Activated T-cell treated with anti-CD3 and anti-CD28 coated beads for 48 hours (primary cell): ENCODE data around the gene PGS1.
A peak's percentile ranks its signal among the peaks of the same experiment; 100 is the strongest.
"Not testable (repeated sequence)": the region's sequence is repeated elsewhere in the genome, so short reads cannot be mapped to it uniquely, and the experiment has no call there.

ENCODE experiments used
- DNase-seq: peaks from one replicate; pipeline ENCODE4 v3.0.0-alpha.2; 2020; ENCODE audit warnings: low read depth

The PGS1 gene

GRCh38 chr17:78378225-78379130 lies at the start of gene PGS1:
Gene PGS1 (plus strand): TSS chr17:78378649. CDS start chr17:78378666, 17 bp downstream.
- peak; percentile 81 for DNase-seq

GRCh38 chr17:78329263-78330059 lies 49.0 kb upstream of the PGS1 start:
- DNase-seq, result no peak

GRCh38 chr17:78330570-78331224 lies 47.8 kb upstream of the PGS1 start:
- no peak for DNase-seq

- not testable (repeated sequence) for DNase-seq
These were observed 47.1 kb upstream of the PGS1 start for GRCh38 chr17:78331355-78331754.

- DNase-seq, result no peak
These were observed 45.5 kb upstream of the PGS1 start for GRCh38 chr17:78332991-78333390.

- DNase-seq, result no peak
These were observed 43.2 kb upstream of the PGS1 start for GRCh38 chr17:78335209-78335608.

GRCh38 chr17:78337244-78338109 lies 41.0 kb upstream of the PGS1 start:
- no peak for DNase-seq

GRCh38 chr17:78338486-78339259 lies 39.8 kb upstream of the PGS1 start:
- no peak for DNase-seq

- DNase-seq, result no peak
These were observed 38.1 kb upstream of the PGS1 start for GRCh38 chr17:78340183-78340955.

- no peak for DNase-seq
These were observed 36.6 kb upstream of the PGS1 start for GRCh38 chr17:78341559-78342448.

GRCh38 chr17:78342449-78343186 lies 35.8 kb upstream of the PGS1 start:
- no peak for DNase-seq

GRCh38 chr17:78343187-78343542 lies 35.3 kb upstream of the PGS1 start:
- no peak for DNase-seq

GRCh38 chr17:78343543-78344201 lies 34.8 kb upstream of the PGS1 start:
- no peak for DNase-seq

GRCh38 chr17:78344666-78345065 lies 33.8 kb upstream of the PGS1 start:
- no peak for DNase-seq

- DNase-seq, result no peak
These were observed 33.3 kb upstream of the PGS1 start for GRCh38 chr17:78345172-78345571.

GRCh38 chr17:78345791-78346494 lies 32.5 kb upstream of the PGS1 start:
- no peak for DNase-seq

- no peak for DNase-seq
These were observed 31.7 kb upstream of the PGS1 start for GRCh38 chr17:78346605-78347250.
